Body of pancreas (tissue), 4 donors: ENCODE measurements around the gene SLK.

Experiments used
- CTCF ChIP-seq, 7 experiments: fragments of 450-650 bp in 4 of 7; fragments of 200-600 bp in 3 of 7; sonication (generic) in 3 of 7; IDR thresholded peaks; one replicate each; pipeline ENCODE4 v1.5.1; 2016 to 2019; ENCODE audit warnings: antibody characterized with exemption in 7 of 7
- POLR2A ChIP-seq, 3 donors: fragments of 450-650 bp; IDR thresholded peaks; one replicate each; pipeline ENCODE4 v1.6.1; 2016; ENCODE audit warnings: antibody characterized with exemption in 3 of 3, mild to moderate bottlenecking in 2 of 3

GRCh38 chr10:103954543-103954942 is 12.4 kb upstream of the SLK start:
- TF ChIP-seq CTCF (IDR thresholded peaks at IDR 0.05): no peak
- TF ChIP-seq POLR2A (IDR thresholded peaks at IDR 0.05): no peak
